Testis (tissue), 2 donors: ENCODE data around the gene ABCB6.

Source experiments
- CTCF ChIP-seq, 3 experiments: fragments of 450-650 bp in 2 of 3; fragments of 200-600 bp in 1 of 3; sonication (generic) in 1 of 3; IDR thresholded peaks; one replicate each; pipeline ENCODE4 v1.5.1; 2016 to 2019; ENCODE audit warnings: antibody characterized with exemption in 3 of 3, mild to moderate bottlenecking in 2 of 3, moderate library complexity in 1 of 3
- POLR2A ChIP-seq: fragments of 450-650 bp; IDR thresholded peaks from one replicate; pipeline ENCODE4 v1.6.1; 2017; ENCODE audit warnings: antibody characterized with exemption, mild to moderate bottlenecking, moderate library complexity

DNA sequence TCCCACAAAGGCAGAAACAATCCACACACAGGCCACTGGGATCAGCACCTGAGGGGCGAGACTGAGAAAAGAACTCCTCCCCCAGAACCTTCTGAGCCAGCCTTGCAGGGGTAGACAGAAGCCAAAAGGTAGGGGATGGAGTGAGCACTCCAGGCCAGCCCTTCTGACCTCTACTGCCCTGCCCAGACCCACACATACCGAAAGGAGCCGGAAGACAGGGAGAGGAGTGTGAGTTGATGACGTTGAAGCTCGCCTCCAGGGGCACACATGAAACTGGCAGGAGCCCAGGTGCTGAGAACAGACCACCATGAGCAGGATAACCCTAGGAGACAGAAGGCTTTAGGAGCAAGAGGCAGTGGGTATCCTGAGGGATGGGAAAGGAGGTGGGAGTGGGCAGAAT lies 50.8 kb downstream of the ABCB6 start:
- no peak for TF ChIP-seq CTCF (IDR thresholded peaks at IDR 0.05)
- no peak for TF ChIP-seq POLR2A
